Lower leg skin (tissue), 3 donors: ENCODE measurements around the gene DAW1.

Experiments
- POLR2A ChIP-seq, 2 donors: fragments of 450-650 bp; IDR thresholded peaks; one replicate each; pipeline ENCODE4 v1.6.1; 2016 to 2017; ENCODE audit warnings: antibody characterized with exemption in 2 of 2, mild to moderate bottlenecking in 1 of 2, moderate library complexity in 1 of 2
- TF ChIP-seq, protein P1 (sequence below), 3 donors: fragments of 450-650 bp; IDR thresholded peaks; one replicate each; pipeline ENCODE4 v1.5.1; 2016; ENCODE audit warnings: antibody characterized with exemption in 3 of 3, mild to moderate bottlenecking in 3 of 3, moderate library complexity in 2 of 3

DNA sequence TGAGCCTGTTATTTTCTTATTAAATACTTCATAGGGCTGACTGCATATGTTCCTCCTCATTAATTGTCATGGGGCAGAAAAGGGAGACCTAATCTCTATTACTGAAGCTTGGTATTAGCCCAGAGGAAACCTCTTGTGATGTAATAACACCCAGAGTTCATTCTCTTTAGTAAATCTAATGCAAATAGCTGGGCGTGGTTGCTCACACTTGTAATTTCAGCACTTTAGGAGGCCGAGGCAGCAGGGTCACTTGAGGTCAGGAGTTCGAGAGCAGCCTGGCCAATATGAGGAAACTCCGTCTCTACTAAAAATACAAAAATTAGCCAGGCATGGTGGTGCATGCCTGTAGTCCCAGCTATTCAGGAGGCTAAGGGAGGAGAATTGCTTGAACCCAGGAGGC lies 14.7 kb downstream of the DAW1 start:
- TF ChIP-seq, protein P1, sequence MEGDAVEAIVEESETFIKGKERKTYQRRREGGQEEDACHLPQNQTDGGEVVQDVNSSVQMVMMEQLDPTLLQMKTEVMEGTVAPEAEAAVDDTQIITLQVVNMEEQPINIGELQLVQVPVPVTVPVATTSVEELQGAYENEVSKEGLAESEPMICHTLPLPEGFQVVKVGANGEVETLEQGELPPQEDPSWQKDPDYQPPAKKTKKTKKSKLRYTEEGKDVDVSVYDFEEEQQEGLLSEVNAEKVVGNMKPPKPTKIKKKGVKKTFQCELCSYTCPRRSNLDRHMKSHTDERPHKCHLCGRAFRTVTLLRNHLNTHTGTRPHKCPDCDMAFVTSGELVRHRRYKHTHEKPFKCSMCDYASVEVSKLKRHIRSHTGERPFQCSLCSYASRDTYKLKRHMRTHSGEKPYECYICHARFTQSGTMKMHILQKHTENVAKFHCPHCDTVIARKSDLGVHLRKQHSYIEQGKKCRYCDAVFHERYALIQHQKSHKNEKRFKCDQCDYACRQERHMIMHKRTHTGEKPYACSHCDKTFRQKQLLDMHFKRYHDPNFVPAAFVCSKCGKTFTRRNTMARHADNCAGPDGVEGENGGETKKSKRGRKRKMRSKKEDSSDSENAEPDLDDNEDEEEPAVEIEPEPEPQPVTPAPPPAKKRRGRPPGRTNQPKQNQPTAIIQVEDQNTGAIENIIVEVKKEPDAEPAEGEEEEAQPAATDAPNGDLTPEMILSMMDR (IDR thresholded peaks at IDR 0.05): no peak
- TF ChIP-seq POLR2A (IDR thresholded peaks at IDR 0.05): no peak
